ENCODE results near the gene DCAF11.

- TF ChIP-seq CTCF (IDR thresholded peaks at IDR 0.05; ENCODE audit: low read depth, low read length): no peak
- no peak for TF ChIP-seq EZH2phosphoT487 (IDR thresholded peaks at IDR 0.05; ENCODE audit: low read depth)
These were observed 33.3 kb downstream of the DCAF11 start for GRCh38 chr14:24147761-24148428.

Measured in OCI-LY3 (cell line).